GM18499 (cell line): ENCODE results near the gene WHRN.

Source experiments
- ATAC-seq: cut with Tn5 transposase; IDR thresholded peaks from one replicate; pipeline ENCODE4 v1.9.1; 2021; ENCODE audit warnings: moderate number of reproducible peaks; ENCODE audit not compliant: insufficient read depth, unreplicated experiment

Gene WHRN

GRCh38 chr9:114405294-114406034, 99.8 kb downstream of the WHRN start:
- ATAC-seq = peak; percentile 60

- ATAC-seq = no peak
These were observed 100.7 kb downstream of the WHRN start for GRCh38 chr9:114404531-114404930.

DNA sequence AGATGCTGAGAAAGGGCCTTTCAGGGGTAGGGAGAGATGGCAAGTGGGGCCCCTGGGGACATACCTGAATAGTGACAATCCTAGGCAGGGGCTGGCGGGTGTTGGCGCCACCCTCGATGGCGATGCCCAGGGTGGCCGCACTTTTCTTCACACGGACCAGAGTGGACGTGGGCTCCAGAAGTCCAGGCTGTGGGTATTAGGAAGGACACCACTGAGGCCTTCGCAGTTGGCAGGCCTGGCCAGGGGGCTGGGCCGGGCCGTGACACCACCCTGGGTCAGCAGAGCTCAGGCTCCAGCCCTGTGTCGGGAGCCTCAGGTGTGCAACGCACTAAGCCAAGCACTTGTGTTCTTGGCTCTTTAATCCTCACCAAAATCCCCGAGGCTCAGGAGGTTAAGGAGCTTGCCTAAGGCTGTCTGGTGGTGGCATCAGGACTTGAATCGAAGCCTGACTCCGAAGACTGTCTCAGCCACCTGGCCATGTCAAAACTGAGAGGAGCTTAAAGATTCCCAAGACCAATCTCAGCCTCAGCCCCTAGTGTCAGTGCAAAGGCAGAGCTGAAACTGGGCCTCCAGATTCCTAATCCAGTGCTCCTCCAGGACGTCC, 102.0 kb downstream of the WHRN start:
- ATAC-seq = no peak

DNA sequence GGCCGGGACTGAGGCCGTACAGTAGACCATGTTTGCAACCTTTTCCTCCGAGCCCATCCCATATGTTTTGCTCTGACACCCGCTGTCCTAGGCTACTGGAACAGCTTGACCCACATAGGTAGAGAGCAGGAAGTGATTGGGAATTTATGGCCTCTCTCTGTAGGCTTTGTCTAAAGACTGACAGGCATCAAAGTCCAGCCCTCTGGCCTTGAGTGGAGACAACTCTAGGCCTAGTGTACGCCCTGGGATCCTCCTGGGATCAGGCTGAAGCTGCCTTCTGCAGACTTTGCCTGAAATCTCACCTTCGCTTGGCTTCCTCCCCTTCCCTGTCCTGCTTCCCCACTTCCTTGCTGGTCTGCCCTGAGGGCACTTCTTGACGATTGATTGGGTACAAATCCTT, 103.9 kb downstream of the WHRN start:
- no peak for ATAC-seq

DNA sequence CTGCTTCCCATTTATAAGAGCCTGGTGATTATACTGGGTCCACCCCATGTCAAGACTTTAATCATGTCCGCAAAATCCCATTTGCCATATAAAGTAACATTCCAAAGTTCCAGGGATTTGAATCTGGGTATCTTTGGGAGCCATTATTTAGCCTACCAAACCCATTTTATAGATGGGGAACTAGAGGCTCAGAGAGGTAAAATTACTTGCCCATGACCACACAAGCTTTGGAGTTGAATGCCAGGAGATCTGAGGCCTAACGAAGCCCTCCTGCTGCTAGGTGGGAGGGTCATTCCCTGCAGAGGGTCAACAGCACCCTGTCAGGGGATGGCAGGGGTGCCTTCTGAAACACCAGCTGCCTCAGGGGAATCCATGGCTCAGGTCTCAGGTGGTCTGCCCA, 104.5 kb downstream of the WHRN start:
- no peak for ATAC-seq

- no peak for ATAC-seq
These were observed 105.1 kb downstream of the WHRN start for GRCh38 chr9:114400219-114400618.

- no peak for ATAC-seq
These were observed 105.9 kb downstream of the WHRN start for GRCh38 chr9:114399381-114399780.

DNA sequence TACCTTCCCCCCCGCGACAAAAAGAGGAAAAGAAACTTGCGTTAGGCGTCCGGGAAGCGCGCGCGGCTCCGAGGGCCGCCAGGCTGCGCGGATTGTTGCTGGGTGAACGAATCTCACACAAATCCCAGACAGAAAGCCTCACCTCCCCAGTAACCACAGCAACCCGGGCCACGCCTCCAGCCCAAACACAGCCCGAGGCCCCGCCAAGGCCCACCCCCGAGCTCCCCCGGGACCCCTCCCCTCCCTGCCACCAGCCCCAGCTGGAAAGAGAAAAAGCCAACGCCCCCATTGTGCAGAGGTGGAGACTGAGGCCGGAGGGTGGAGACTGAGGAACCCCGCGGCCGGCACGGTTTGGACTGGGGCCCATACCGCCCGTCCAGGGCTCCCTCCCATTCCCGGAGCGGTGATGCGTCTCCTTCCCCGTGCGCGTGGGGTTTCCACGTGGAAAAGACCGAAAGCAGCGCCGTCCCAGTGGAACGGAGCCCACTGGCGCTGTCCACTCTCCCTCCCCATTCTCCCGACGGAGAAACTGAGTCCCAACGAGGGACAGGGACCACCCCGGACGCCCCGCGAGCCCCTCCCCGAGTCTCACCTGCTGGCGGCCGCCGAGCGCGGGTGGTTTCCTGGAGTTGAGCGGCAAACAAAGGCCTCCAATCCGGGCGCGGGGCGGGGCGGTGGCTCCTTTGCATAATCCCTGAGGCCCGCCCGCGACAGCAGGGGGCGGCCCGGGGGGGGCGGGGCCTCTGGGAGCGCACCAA, 107.2 kb downstream of the WHRN start:
- ATAC-seq = peak; percentile 62

- no peak for ATAC-seq
These were observed 107.9 kb downstream of the WHRN start for GRCh38 chr9:114397219-114397847.

DNA sequence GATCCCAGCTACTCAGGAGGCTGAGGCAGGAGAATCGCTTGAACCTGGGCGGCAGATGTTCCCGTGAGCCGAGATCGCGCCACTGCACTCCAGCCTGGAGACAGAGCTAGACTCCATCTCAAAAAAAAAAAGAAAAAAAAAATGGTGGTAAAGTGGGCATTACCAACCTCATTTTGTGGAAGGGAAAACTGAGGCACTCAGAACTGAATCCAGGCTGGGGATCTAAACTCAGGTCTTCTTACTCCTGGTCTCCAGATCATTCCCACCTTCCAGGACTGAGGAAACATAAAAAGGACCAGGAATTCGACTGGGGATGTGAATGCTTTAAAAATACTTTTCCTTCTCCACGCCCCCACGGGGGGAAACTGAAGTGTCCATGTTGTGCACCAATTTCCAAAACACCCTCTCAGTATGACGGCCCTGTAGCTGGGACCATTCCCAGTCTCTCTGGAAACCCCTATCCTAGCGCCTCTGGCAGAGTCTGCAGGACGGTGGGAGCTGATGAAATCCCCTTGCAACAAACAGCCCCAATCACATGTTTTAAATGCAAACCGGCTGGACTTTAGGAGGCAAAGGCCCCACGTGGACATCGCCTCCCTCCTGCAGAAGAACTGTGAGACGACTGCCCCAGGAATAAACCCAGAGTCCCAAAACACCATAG, 108.6 kb downstream of the WHRN start:
- ATAC-seq = no peak

DNA sequence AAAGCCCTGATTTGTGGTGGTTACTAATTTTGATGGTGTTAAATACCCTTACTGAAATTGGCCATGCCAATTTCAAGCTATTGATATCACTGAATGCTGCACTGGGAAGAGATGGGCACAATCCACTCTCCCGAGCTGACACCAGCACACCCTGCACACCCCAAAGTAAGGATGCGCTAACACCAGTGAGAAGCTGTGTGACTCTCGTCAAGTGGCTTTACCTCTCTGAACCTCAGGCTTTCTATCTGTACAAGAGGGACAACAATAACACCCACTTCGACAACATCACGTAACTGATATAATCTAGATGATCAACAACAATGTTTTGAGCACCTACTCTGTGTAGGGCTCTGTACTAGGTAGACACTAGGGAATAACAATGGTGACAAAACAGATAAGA, 109.5 kb downstream of the WHRN start:
- ATAC-seq = no peak

- ATAC-seq = no peak
These were observed 110.0 kb downstream of the WHRN start for GRCh38 chr9:114395334-114395617.

DNA sequence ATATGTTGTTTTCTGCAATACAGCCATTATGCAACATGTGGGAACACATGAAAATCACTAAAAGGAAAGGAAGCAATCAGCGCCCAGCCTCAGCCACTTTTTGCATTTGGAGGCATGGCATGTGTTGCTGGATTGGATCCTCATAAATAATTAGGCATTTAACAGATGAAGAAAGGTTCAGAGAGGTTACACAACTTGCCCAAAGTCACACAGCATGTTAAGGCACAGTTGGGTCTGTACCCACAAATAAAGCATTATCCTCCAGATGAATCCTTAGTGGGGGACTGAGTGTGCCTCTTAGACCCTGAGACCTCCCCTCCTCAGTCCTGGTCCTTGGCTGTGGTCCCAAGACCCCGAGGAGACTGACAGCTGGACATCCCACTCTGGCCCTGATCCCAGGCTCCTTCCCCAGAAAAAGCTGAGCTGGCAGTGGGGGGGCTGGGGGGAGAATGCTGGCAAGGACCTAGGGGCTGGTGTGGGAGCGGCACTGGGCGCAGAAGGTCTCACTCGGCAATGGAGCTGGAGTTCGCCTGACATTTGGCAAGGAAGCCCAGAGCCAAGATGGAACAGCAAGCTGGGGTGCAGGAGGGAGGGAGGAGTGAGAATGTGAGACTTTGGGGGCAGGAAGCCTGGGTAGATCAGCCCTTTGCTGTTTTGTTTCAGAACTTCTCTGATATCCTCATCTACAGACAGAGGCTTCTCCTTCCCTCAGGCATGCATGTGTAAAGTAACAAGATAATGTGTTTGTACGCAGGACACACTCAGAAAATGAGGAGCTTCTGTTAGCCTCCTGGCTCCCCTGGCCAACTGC, 110.5 kb downstream of the WHRN start:
- ATAC-seq = no peak

DNA sequence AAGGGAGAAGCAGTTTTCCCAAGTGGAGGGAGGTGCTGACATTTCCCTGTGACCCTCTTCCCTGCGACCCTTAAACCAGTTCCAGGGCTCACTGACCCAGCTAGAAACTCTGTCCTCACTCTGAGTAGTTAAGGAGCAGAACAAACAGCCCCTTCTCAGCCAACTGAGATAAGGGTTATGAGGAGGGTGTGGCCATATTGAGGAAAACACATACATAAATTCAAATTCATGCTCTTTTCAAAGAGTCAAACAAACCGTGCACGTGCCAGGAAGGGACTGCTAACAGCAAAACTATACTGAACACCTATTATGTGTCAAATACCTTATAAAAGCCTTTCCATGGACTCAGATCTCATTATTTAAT, 112.5 kb downstream of the WHRN start:
- ATAC-seq = no peak

DNA sequence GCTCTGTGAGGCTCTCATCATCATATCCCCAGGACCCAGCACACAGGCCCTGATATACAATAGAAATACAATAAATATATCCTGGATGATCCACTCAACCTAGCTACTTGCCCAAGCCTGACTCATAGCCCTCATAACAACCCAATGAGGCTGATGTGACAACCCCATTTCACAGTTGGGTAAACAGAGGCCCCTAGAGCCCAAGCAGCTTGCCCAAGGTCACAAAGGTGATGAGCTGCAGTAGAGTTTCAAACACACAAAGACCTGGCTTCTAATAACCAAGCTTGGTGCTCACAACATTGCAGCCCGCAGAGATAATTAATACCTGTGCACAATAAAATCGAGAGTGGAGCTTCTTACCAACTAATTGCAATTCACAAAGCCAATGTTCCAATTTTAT, 114.3 kb downstream of the WHRN start:
- no peak for ATAC-seq

- no peak for ATAC-seq
These were observed 115.5 kb downstream of the WHRN start for GRCh38 chr9:114389612-114390368.

DNA sequence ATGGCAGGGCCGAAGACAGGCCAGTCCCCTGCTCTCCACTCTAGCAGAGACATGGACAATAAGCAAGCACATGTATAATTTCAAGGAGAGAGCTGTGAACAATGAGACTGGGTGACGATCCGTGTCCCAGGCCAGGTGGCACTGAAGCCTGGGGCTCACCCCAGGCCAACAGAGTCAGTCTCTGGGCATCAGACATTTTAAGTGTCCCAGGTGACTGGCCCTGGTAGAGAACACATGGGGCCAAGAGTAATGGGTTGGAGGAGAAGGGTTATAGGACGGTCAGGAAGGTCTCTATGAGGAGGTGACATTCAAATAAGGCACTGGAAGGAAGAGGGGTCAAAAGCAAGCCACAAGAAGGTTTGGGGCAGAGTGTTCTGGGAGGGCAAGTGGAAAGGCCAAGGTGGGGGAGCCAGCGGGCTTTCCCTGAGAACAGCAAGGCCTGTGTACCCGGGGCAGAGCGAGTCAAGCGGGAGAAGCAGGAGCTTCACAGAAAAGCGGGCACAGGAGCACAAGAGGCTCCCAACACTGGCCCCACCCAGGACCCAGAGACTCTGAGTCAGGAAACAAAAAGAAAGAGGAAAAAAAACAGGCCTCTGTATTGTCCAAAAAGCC, 116.4 kb downstream of the WHRN start:
- no peak for ATAC-seq

GRCh38 chr9:114388357-114388682, 117.0 kb downstream of the WHRN start:
- no peak for ATAC-seq
